GM19238 (cell line): ENCODE measurements around the gene ALPP.
"Not testable (repeated sequence)": the region's sequence is repeated elsewhere in the genome, so short reads cannot be mapped to it uniquely, and the experiment has no call there.

Experiments used
- DNase-seq: peaks from one replicate; pipeline ENCODE4 v3.0.0; 2011; ENCODE audit warnings: low spot score; ENCODE audit not compliant: insufficient read length

The ALPP gene

GRCh38 chr2:232405943-232406510 is 27.5 kb downstream of the ALPP start:
- DNase-seq: no peak

GRCh38 chr2:232406556-232407310 is 28.2 kb downstream of the ALPP start, which contains the start of gene ALPG:
Gene ALPG, plus strand, starts transcription at chr2:232406844. Its CDS starts 51 bp downstream, at chr2:232406895.
- no peak for DNase-seq

- not testable (repeated sequence) for DNase-seq
Measured at GRCh38 chr2:232407428-232408150, 29.0 kb downstream of the ALPP start.

- DNase-seq: not testable (repeated sequence)
Measured at GRCh38 chr2:232408269-232408668, 29.7 kb downstream of the ALPP start.

GRCh38 chr2:232409617-232410016 is 31.1 kb downstream of the ALPP start:
- not testable (repeated sequence) for DNase-seq

- no peak for DNase-seq
Measured at GRCh38 chr2:232410238-232410900, 31.8 kb downstream of the ALPP start.

- no peak for DNase-seq
Measured at GRCh38 chr2:232411901-232412629, 33.5 kb downstream of the ALPP start.

GRCh38 chr2:232412986-232413385 is 34.4 kb downstream of the ALPP start:
- no peak for DNase-seq

- no peak for DNase-seq
Measured at GRCh38 chr2:232415138-232415690, 36.7 kb downstream of the ALPP start.

GRCh38 chr2:232415736-232416520 is 37.4 kb downstream of the ALPP start:
- DNase-seq: no peak

GRCh38 chr2:232416521-232417470 is 38.2 kb downstream of the ALPP start:
- no peak for DNase-seq

GRCh38 chr2:232417489-232417888 is 38.9 kb downstream of the ALPP start:
- no peak for DNase-seq

GRCh38 chr2:232418056-232418455 is 39.5 kb downstream of the ALPP start:
- DNase-seq: no peak

- no peak for DNase-seq
Measured at GRCh38 chr2:232418466-232419244, 40.1 kb downstream of the ALPP start.

- DNase-seq: no peak
Measured at GRCh38 chr2:232419245-232420072, 40.9 kb downstream of the ALPP start.

GRCh38 chr2:232420073-232420454 is 41.5 kb downstream of the ALPP start:
- no peak for DNase-seq
